ENCODE results near the gene ANKLE2. TPM values are rescaled to one million over a fixed set of nuclear protein-coding genes. Genes with fewer than 3 reads are reported as not detected.
"Not testable (repeated sequence)": the region's sequence is repeated elsewhere in the genome, so short reads cannot be mapped to it uniquely, and the experiment has no call there.

Gene ANKLE2
- polyA plus RNA-seq, 1 of the 3 experiments (the other 2 are of a cell fraction) = 55.1 TPM

- TF ChIP-seq USF2 (IDR thresholded peaks at IDR 0.05; ENCODE audit: borderline replicate concordance, low read depth, low read length) = no peak
- TF ChIP-seq REST (IDR thresholded peaks at IDR 0.05; ENCODE audit: low read depth, low read length) = no peak
- TF ChIP-seq PBX3 (IDR thresholded peaks at IDR 0.05) = no peak
- TF ChIP-seq FOSL2 (IDR thresholded peaks at IDR 0.05; ENCODE audit: borderline replicate concordance, low read depth) = no peak
- TF ChIP-seq MEF2A (IDR thresholded peaks at IDR 0.05; ENCODE audit: borderline replicate concordance, low read depth) = no peak
- TF ChIP-seq TEAD4 (IDR thresholded peaks at IDR 0.05; ENCODE audit: borderline replicate concordance, insufficient read depth) = no peak
- TF ChIP-seq FOXM1 (IDR thresholded peaks at IDR 0.05; ENCODE audit: low read depth) = no peak
- TF ChIP-seq GATA2 (CRISPR knock-in tag; IDR thresholded peaks at IDR 0.05) = no peak
These were observed 34.2 kb upstream of the ANKLE2 start (continued) for GRCh38 chr12:132795847-132796246.

- peaks cover 53 to 63% of the 10 kb centered on the region in 2 experiments for H3K36me3 ChIP-seq (replicated peaks in 1 of 2; ENCODE audit: control insufficient read depth in 1 of 2, insufficient read depth in 2 of 2, low read length in 1 of 2)
- H3K27ac ChIP-seq (ENCODE audit: low read depth in 2 of 2, low read length in 1 of 2); H3K27me3 ChIP-seq (ENCODE audit: insufficient read depth); H2AFZ ChIP-seq (ENCODE audit: low read depth); H3K9ac ChIP-seq; H3F3A ChIP-seq (replicated peaks; ENCODE audit: insufficient read depth); H3K9me3 ChIP-seq; CTCF ChIA-PET; POLR2A ChIA-PET; H3K9me2 ChIP-seq; DNase-seq; H3K4me2 ChIP-seq; H3K4me3 ChIP-seq (ENCODE audit: low read depth in 2 of 2, low read length in 1 of 2); H3K4me1 ChIP-seq (ENCODE audit: control insufficient read depth in 1 of 2, insufficient read depth in 2 of 2, low read depth in 1 of 2, low read length in 1 of 2): not testable (repeated sequence)
- peaks cover 26% of the 10 kb centered on the region for H3K79me2 ChIP-seq (ENCODE audit: insufficient read depth)
- 100% methylated on average over 1 of the region's 2 CpGs for WGBS (ENCODE audit: low lambda C conversion rate)
- H4K20me1 ChIP-seq (ENCODE audit: insufficient read depth) = peaks cover 37% of the 10 kb centered on the region
These were observed 30.3 kb upstream of the ANKLE2 start for GRCh38 chr12:132791940-132792339.

GRCh38 chr12:132789099-132789471, 27.5 kb upstream of the ANKLE2 start:
- no peak overlapping the region for H2AFZ ChIP-seq (ENCODE audit: low read depth)
- H3K9me3 ChIP-seq = no peaks in the 10 kb centered on the region
- DNase-seq = no peak
- ChIA-PET POLR2A (no interaction called here), CTCF (no interaction called here)
- H3K4me3 ChIP-seq (ENCODE audit: low read depth in 2 of 2, low read length in 1 of 2) = no peak overlapping the region
- peaks cover 10% of the 10 kb centered on the region; the same call in 1 of the 2 replicates for H3K79me2 ChIP-seq (ENCODE audit: insufficient read depth)
- no peak overlapping the region for H3K27ac ChIP-seq (ENCODE audit: low read depth in 2 of 2, low read length in 1 of 2)
- H3K27me3 ChIP-seq (ENCODE audit: insufficient read depth) = no peaks in the 10 kb centered on the region
- peaks cover 42 to 62% of the 10 kb centered on the region in 2 experiments for H3K36me3 ChIP-seq (replicated peaks in 1 of 2; ENCODE audit: control insufficient read depth in 1 of 2, insufficient read depth in 2 of 2, low read length in 1 of 2)
- WGBS (ENCODE audit: low lambda C conversion rate) = 96% methylated on average over 21 of the region's 21 CpGs
- TF ChIP-seq MXI1 (IDR thresholded peaks at IDR 0.05; ENCODE audit: low read depth, low read length) (no peak), MAX (IDR thresholded peaks at IDR 0.05; ENCODE audit: low read depth) (no peak), RXRA (IDR thresholded peaks at IDR 0.05; ENCODE audit: borderline replicate concordance, low read depth) (no peak), FOXM1 (IDR thresholded peaks at IDR 0.05; ENCODE audit: low read depth) (no peak), PBX3 (IDR thresholded peaks at IDR 0.05) (no peak)
- H3K4me2 ChIP-seq = no peak overlapping the region
- H4K20me1 ChIP-seq (ENCODE audit: insufficient read depth) = peaks cover 42% of the 10 kb centered on the region
- peaks cover 7% of the 10 kb centered on the region for H3F3A ChIP-seq (replicated peaks; ENCODE audit: insufficient read depth)
- no peaks in the 10 kb centered on the region for H3K9me2 ChIP-seq
- no peak overlapping the region for H3K9ac ChIP-seq
- H3K4me1 ChIP-seq (ENCODE audit: control insufficient read depth in 1 of 2, insufficient read depth in 2 of 2, low read depth in 1 of 2, low read length in 1 of 2) = no peaks in the 10 kb centered on the region

Measured in SK-N-SH (cell line).